GF-D8 (cell line): ENCODE measurements around the gene OSBPL1A.

Experiments
- DNase-seq: peaks from one replicate; lab custom pipeline; 2025; lab: John Stamatoyannopoulos, UW

OSBPL1A gene

DNA sequence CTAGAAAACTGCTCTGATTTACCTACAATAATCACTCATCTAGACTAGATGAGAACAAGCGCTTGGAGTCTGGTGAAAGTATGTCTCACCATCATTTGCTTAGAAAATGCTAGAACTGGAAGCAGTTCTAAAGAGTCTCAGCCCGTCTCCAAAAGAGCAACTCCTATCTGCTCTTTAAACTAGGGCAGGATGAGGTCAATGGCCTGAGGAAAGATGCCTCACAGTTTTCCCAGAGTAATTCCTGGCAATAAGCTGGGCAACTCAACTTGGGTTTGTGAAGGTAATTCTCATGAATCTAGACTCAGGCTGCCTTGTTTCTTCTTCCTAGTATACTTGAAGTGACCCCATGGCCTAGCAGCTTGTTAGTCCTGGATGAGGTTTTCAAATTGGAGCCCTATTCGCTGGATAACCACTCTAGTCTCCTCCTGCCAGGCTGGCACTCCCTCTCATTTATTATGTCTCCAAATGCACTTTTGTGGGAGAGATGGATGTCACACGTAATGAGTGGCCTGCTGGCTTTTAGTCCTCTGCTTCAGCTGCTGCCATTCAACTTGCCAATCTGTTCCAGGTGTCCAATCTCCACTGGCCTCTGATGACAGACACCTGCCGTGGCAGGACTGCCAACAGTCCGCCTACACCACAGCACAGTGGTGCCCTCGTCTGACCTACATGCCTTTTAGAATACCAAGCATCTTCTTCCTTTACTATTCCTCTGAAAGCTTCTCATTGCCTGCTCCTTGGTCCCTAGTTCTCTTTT is 177.9 kb downstream of the OSBPL1A start:
- DNase-seq = no peak

DNA sequence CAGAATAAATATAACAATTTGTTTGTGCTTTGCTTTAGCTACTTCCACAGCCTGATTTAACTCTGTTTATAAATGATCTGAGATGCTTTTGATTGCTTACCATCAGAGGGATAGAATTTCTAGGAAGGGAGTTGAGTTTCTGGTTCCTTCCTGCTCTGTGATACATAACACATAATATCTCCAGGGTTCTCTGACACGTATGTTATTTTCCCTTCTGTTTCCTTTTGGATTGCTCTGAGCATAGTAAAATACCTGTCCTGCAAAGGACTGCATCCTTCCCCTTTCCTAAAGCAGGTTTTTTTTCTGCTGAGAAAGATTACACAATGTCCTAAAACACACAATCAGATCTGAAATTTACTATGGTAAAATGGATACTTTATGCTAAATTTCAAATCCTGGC is 182.7 kb downstream of the OSBPL1A start:
- DNase-seq = no peak

DNA sequence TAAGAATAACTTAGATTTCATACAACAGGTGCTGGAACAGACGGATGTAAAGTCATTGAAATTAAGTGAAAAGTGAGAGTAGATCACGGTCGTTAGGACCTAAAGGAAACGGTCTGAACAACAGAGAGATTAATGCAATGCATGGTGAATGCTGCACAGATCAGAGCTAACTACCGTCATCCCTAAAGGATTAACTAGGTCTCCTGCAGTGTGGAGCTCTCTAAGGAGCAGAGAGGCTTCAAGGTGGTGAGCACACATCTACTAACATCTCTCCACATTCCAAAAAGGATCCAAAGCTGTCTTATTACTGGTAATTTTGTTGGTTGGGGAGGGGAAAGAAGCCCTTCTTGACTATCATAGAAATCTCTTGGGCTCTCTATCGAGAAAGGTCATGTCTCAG is 183.5 kb downstream of the OSBPL1A start:
- no peak for DNase-seq

DNA sequence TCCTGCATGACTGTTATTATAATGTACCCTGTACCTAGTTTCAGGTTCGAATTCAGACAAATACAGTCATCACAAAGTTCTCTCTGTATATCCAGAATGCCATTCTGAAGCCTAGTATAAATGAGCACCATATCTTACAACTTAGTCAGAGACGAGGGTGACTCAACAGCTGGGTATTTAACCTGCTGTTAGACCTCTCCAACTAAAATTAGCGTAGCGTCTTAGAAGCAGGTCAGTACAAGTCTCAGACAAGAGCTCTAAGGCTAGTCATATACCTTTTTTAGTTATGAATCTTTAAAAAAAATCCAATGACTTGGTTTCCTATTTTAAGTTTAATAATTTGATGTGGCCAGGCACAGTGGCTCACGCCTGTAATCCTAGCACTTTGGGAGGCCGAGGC is 184.7 kb downstream of the OSBPL1A start:
- DNase-seq = no peak

DNA sequence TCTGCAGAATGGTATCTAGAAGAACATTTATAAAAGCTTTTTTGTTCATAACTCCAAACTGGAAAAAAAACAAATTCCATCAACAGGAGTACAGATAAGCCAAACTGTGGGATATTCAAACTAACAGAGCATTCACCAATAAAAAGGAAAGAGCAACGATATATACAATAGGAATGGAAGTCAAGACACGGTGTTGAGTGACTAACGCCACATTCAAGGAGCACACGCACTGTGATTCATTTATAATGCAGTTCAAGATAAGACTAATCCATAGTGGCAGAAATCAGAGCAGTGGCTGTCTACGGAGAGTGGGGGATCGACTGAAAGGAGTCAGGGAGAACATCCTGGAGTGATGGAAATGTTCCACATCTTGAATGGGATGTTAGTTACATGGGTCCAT is 188.1 kb downstream of the OSBPL1A start:
- DNase-seq = no peak

DNA sequence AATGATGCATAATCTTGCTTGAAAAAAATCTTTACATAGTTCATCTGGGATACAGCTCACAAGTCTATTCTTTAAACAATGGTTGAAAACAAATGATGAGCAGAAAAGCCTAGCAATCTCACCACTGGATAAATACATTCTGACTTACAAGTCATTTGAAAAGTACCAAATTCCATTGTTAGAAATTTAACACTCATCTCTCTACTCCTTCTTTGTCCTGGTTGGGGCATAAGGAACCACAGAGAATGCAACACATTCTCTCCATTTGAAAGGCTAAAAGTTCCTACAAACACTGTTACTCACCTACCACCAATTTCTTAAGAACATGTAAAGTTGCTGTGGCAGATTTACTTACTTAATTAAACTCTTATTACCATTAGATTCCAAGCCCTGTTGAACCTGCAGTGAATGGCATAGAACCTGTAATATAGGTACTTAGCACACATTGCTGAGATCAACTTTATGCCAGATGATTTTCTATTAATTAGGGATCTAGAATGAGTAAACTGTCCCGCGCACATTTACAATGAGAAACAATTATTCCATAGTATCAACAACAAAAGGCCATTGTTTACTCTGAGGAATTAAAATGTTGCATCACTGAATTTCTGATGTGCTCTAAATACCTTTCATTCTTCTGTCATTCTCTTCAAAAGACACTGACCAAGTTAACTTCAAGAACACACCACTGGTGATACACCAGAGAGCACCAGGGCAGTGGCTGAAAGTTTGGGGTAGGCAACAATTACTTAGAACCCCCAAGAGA is 189.2 kb downstream of the OSBPL1A start:
- DNase-seq = no peak

DNA sequence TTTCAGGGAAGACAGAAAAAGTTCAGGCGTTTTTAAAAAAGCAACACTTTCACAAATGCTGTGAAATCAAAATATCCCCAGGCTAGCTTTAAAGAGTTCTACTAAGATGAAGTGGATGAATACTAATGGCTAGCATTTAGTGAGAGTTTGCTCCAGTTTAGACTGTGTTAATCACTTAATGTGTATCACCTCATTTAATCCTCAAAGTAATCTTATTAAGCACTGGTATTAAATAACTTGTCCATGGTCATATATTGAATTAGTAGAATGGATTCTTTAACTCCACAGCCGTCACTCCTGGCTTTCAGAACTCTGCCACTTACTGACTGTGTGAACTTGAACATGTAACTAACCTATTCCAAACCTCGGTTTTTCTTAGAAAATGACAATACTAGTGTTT is 192.7 kb downstream of the OSBPL1A start:
- no peak for DNase-seq

DNA sequence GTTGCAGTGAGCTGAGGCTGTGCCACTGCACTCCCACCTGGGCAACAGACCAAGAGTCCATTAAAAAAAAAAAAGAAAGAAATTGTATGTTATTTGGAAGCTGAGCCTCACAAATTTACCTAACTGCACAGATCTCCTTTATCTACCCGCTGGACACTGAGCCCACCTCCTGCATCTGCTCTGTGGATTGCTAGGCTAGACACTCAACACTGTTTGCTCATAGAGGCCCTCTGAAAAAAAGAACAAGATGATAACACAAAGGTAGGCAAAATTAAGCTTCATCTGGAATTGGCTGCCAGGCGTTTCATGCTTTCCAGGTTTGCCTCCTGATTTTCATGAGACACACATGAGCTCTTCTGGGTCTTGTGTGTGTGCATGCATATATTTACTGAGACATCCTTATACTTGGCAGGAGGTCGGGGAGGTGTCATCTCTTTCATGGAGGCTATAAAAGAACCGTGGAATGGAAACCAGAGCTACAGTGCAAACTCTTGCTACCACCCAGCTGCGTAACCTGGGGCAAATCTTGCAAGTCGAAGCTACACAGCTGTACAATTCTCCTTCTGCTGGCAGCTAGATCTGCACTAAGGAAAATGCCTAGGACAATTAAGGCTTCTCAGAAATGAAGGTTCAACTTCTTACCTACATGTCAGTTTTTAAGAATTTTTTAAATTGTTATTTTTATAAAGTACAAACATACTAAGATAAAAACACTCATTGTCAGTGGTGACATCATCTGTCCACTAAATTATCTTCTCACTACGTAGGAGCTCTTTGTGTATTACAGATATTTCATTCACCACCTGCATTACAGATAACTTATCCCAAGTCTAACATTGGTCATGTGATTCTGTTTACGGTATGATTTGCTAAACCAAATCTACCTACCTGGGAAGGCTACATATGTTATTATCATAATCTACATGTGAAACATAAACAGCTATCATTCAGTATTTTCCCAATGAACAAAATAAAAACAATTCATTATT is 195.6 kb downstream of the OSBPL1A start:
- DNase-seq = no peak

DNA sequence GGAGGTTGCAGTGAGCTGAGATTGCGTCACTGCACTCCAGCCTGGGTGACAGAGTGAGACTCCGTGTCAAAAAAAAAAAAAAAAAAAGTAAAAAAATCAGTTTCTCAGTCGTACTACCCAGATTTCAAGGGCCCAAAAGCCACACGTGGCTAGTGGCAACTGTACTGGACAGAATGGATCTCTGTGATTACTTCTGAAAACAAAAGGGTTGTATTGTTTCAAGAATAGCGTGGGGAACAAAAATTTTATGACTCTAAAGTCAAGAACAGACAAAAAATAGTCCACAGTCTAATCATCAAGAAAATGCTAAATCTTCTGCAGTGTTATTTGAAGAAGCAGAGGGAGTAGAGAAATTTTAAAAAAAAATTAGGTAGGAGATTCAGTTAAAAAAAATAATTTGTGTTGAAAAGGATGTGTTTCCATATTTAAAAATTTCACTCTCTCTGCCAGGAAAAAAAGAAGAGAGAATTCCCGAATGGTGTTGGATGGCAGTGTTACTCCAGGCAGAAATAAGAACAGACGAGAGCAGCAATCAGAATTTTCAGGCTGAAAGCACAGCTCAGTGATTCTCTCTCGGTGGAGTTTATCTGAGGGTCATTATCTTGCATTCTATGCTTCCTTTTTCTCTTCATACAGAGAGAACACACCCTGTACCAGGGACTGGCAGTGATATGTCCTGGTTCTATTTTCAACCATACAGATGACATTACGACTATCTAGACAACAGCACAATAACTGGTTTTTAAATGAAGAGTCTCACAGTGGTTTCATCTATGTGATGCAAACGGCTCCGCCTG is 196.9 kb downstream of the OSBPL1A start:
- no peak for DNase-seq

DNA sequence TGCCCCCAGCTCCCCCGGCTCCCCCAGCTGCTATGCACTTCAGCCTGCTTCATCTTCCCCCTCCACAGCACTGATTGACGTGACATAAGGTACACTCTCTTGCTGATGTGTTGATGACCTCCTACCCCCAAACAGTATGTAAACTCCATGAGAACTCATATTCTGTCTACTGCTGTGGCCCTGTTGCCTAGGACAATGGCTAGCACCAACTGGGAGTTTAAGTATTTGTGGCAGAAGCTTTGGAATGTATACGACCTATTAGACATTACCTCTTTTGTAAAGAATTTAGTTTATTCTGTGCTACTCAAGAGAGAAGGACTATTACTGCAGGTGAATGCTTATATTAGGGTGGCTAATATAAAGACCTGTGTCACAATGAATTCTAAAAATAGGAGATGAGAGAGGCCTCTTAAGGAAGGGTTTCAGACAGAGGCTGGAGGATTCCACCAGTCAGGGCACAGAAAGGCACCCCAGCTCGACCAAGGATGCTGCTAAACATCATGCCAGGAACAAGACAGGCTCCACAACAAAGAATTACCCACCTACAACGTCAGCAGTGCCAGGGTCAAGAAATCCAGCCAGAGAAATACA is 198.2 kb downstream of the OSBPL1A start:
- DNase-seq = no peak

DNA sequence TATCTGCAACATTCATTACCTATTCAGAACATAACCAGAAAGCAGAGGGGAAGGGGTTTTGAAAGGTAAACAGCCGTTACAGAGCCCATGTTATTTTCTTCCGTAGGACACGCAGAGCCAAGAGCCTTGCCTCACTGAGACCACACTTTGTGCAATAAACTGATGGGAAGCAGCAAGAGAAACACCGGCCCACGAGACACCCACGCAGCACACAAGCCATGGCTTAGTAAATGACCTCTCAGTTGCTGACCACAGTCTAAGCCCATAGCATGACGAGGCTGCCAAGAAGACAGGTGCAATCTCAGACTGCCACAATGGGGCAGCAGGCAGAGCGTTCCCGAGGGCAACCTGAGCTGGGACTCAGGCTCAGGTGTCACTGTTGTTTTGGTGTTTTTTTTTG is 199.2 kb downstream of the OSBPL1A start:
- DNase-seq = no peak

DNA sequence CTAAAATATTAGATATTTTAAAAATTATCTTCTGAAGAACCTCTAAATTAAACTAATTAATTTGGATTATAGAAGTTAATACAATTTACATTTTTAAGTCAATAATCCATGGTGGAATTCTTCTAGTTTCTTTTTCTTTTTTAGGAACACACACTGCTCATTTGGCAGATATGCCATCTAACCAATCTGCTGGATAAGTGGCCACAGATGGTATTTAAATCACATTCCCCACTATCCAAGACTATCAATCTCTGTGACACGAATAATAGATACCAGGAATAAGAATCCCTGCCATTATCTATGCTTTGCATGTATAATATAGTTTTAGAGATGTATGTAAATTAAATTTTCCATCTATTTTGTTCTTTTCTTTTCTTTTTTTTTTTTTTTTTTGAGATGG is 200.2 kb downstream of the OSBPL1A start:
- DNase-seq = no peak

DNA sequence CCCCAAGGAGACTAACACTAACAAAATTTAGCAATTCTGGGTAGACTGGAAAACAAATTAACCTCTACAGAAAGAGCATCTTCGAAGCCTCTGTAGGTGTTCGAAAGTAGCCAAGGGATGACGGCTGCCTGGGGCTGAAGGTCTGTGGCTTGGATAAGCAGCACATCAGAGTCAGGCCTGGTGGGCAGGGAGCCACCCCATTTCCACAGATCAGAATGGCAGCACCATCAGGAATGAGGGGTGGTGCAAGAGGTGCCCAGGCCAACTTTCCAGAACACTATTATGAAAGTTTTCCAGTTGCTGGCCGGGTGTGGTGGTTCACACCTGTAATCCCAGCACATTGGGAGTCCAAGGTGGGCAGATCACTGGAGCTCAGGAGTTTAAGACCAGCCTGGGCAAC is 200.9 kb downstream of the OSBPL1A start:
- no peak for DNase-seq

DNA sequence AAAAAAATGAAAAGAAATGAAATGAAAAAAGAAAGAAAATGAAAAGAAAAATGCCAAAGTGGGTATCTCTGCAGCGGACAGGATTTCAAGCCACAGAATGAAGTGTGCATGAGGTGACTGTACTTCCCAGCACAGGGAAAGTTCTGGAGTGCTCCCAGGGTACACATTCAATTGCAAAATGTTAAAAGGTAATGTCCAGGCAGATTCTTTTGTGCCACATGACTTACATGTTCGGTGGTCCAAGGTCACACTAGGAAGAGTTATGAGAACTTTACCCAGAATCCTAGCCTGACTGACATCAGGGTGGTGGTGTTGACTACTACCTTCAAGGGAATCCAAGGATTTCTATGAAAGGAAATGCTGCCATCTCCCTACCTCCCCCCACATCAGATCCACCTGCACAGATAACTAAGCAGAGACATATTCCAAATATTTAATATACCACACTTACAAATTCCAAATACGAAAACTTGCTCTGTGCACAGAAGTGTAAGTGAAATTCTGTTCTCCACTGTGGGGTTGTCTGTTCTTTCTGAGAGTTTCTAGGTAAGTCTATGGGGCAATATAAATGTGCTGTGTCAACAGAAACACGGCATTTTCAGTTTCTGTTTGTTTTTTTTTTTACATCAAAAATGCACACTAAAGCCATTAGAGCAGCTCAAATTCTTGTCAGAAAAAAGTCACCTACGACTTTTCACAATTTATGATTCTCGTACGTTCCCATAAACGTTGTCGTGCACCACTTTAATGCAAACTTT is 202.1 kb downstream of the OSBPL1A start:
- no peak for DNase-seq

DNA sequence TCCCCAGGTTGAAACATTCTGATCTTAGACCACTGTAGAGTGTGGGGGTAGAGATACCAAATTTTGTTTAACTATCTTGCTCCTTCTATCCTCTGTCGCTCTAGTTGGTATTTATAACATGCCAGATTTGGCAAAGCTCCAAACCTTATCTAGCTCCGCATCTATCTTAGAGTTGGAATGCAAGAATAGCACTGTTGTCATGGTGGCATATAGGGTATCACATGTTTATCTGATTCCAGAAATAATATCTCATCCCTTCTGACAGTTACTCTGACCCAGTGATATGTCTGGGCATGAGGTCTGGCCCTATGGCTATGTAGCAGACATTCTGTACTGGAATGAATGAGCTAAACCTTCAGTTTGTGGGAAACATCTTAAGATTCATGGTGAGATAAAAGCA is 207.0 kb downstream of the OSBPL1A start:
- no peak for DNase-seq

DNA sequence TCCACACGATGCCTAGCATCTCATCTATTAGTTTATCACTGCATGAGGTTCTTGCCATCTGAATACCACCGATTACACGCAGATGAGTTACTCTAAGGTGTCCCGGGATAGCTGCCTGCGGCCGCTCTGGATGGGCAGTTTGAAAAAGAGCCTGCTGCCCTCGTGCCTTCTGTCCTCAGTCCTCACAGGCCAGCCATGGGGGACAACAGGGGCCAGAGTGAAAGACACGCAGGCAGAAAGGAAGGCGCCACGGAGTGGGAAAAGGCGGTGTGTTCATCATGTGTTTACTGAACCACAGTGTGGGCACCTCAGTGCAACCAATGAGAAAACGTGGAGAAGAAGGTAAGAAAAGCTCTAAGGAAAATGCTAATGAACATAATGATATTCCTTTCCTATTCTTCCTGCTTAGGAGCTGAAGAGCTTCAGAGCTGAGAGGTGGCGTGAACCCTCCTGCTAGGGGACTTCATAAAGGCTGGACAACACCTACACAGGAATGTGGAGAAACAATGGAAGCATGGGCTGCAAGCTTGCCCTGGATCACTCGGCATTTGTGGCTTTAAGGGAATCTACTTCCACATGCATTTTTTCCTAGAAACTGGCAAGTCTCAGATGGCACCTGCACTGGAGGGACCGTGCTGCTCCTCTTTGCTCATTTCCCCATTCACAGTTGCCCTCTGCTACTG is 207.8 kb downstream of the OSBPL1A start:
- no peak for DNase-seq

DNA sequence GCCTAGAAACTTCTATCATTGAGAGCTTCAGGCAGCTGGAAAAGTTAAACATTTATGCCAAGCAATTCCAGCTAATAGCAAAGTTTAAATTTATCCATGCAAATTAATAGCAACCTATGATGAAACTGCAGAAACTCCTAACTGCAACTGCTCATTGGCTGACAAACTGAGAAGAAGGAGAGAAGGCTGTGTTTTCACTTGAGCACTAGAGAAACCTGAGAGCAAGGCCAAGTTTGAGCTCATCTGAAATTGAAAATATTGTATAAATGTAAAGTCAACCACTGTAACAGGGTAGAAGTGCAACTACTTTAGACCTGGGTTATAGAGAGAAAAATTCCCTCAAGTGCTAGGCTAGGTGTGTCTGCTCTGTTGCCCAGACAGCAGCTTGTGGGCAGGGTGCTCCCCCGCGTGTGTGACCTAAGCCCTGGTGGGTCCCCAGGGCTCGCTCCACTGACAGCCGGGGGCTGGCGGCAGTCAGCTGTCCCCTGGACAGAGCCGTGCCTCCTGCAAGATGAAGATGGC is 208.6 kb downstream of the OSBPL1A start:
- DNase-seq = no peak

DNA sequence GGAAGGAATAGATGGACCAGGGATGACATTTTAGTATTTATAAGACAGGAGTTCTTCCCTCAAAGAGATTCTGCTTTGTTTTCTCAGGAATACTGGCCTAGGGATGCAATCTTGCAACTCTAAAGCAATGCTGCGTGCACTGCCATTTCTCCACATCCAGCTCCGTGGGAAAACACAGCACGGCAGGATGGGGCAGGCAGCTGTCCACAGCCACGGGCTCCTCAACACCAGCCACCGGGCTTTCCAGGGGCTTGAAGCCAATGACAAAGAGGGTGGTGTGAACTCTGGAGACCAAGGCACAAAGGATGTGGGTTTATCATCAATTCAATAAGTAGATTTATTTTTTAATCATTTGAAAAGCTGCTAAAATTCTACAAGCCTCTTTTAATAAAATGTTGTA is 209.5 kb downstream of the OSBPL1A start:
- DNase-seq = no peak

DNA sequence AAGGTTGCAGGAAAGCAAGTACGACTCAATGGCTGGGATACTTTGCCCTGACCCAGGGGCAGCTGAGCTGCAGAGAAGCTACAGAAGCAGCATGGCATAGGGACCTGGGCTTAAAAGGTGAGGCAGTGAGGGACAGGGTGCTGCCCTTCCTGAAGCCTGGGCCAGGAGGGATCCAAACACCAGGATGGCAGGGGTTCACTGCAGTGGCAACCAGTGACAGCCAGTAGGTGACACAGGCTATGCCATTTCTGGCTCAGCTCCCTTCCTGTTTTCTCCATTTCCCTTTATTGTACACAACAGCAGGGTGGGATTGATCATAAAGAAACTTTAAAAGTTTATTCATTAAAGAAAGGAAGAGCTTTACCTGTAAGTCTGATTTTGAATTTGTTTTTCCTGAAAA is 209.9 kb downstream of the OSBPL1A start:
- DNase-seq = no peak

DNA sequence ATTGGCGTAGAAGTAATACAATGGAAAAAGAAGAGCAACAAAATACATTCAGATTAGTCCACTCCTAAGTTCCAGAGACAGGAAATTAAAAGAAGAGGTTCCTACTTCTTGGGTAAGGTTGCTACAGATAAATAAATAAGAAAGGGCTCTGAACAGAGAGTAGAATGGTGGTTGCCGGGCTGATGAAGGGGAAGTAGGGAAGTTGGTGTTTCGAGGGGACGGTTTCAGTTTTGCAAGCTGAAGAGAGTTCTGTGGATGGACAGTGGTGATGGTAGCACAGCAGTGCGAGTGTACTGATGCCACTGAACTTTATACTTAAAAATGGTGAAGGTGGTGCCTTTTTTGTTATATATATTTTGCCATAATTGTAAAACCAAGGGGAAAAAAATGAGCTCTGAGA is 210.6 kb downstream of the OSBPL1A start:
- no peak for DNase-seq
